Measurements from ENCODE around the gene FLACC1. TPM values are rescaled to one million over a fixed set of nuclear protein-coding genes. Genes with fewer than 3 reads are reported as not detected.

FLACC1 gene
- total and polyA plus RNA-seq, 9 of the 15 experiments (the other 6 are each of a cell fraction or from before 2014, with no cell fraction given) = 0.07 to 0.68 (median 0.22) TPM; not detected in 2

- TF ChIP-seq NKRF (IDR thresholded peaks at IDR 0.05; ENCODE audit: borderline replicate concordance) = no peak
- TF ChIP-seq RBFOX2 (IDR thresholded peaks at IDR 0.05; ENCODE audit: low read depth, low read length) = no peak
- TF ChIP-seq FOXK2 (conservative IDR thresholded peaks at IDR 0.05 in 1 of 2, IDR thresholded peaks at IDR 0.05 in 1 of 2; ENCODE audit: low read depth in 2 of 2) = no peak
- TF ChIP-seq HDAC3 (IDR thresholded peaks at IDR 0.05; ENCODE audit: borderline replicate concordance, partially characterized antibody) = no peak
- TF ChIP-seq PYGO2 (tag; IDR thresholded peaks at IDR 0.05) = no peak
- no peak for TF ChIP-seq ATF7 (IDR thresholded peaks at IDR 0.05)
- TF ChIP-seq BACH1 (tag; IDR thresholded peaks at IDR 0.05) = no peak
- no peak for TF ChIP-seq RFX5 (IDR thresholded peaks at IDR 0.05; ENCODE audit: low read depth, low read length)
- TF ChIP-seq ZNF124 (CRISPR knock-in tag; IDR thresholded peaks at IDR 0.05) = no peak
- TF ChIP-seq E2F6 (IDR thresholded peaks at IDR 0.05; ENCODE audit: borderline replicate concordance in 1 of 2, extremely low read depth in 1 of 2, insufficient read depth in 1 of 2, insufficient read length in 1 of 2, low read depth in 1 of 2, low read length in 1 of 2, poor library complexity in 1 of 2, severe bottlenecking in 1 of 2) = no peak
- TF ChIP-seq SRF (CRISPR knock-in tag; IDR thresholded peaks at IDR 0.05) = no peak
- TF ChIP-seq PRMT5 (CRISPR knock-in tag; IDR thresholded peaks at IDR 0.05) = no peak
- no peak for TF ChIP-seq FOXO4 (CRISPR knock-in tag; IDR thresholded peaks at IDR 0.05)
- no peak for TF ChIP-seq PRPF4 (IDR thresholded peaks at IDR 0.05; ENCODE audit: insufficient read depth, low read depth, low read length, poor library complexity, severe bottlenecking)
- no peak for TF ChIP-seq USF1 (CRISPR knock-in tag; IDR thresholded peaks at IDR 0.05)
- no peak for TF ChIP-seq ZC3H8 (IDR thresholded peaks at IDR 0.05)
- TF ChIP-seq CAMTA2 (CRISPR knock-in tag; conservative IDR thresholded peaks at IDR 0.05) = no peak
- TF ChIP-seq MXD1 (CRISPR knock-in tag; IDR thresholded peaks at IDR 0.05; ENCODE audit: borderline replicate concordance, poor library complexity, severe bottlenecking) = no peak
- Histone ChIP-seq H3K9me3 (replicated peaks; ENCODE audit: control insufficient read depth, insufficient read depth, low read depth, low read length) (no peaks in the 10 kb centered on the region), H3K9me1 (ENCODE audit: control insufficient read depth, insufficient read depth, low read length) (no peaks in the 10 kb centered on the region), H3K4me1 (replicated peaks in 1 of 2; ENCODE audit: control insufficient read depth in 2 of 2, insufficient read depth in 2 of 2, low read length in 2 of 2) (no peaks in the 10 kb centered on the region; a peak in 1 of 5 replicates), H3K79me2 (ENCODE audit: control insufficient read depth, insufficient read depth, low read length) (no peaks in the 10 kb centered on the region), H3K27ac (ENCODE audit: extremely low read depth, low read depth, low read length) (no peak overlapping the region), H4K20me1 (replicated peaks; ENCODE audit: control insufficient read depth, insufficient read depth, low read length) (no peaks in the 10 kb centered on the region), H2AFZ (ENCODE audit: low read depth, low read length) (no peak overlapping the region), H3K36me3 (ENCODE audit: control insufficient read depth, insufficient read depth, low read length) (no peaks in the 10 kb centered on the region), H3K4me2 (ENCODE audit: insufficient read depth, low read length) (no peak overlapping the region), H3K27me3 (ENCODE audit: control insufficient read depth in 2 of 2, insufficient read depth in 2 of 2, low read length in 2 of 2) (no peaks in the 10 kb centered on the region), H3K9ac (ENCODE audit: insufficient read depth in 1 of 2, low read depth in 2 of 2, low read length in 2 of 2) (no peak overlapping the region), H3K4me3 (no peak overlapping the region)
- in situ Hi-C loops (cut with MboI) (no loop called here), intact Hi-C loops (cut with micrococcal nuclease) (no loop called here)
- 22% methylated on average over 2 of the region's 2 CpGs for WGBS (ENCODE audit: insufficient coverage, low coverage, missing lambda C conversion rate)
- no peak for ATAC-seq
- no peak for DNase-seq (ENCODE audit: extremely low read depth in 1 of 4, low spot score in 3 of 4)
- ChIA-PET CTCF (ENCODE audit: low intra/inter-chr PET ratio) (no interaction called here), POLR2A (no interaction called here)
- FAIRE-seq = no peak
- BruUV-seq (replicated peaks) = no TSS peak
Observed at GRCh38 chr2:201342923-201343322, 14.2 kb downstream of the FLACC1 start.
